H9 (cell line): ENCODE data around the gene PFKL. TPM values are rescaled to one million over a fixed set of nuclear protein-coding genes. Genes with fewer than 3 reads are reported as not detected.

Experiments
- DNase-seq: peaks from one replicate; pipeline ENCODE4 v3.0.0-alpha.2; 2017
- H2AFZ ChIP-seq: one replicate; pipeline ENCODE4 v1.6.1; 2013; ENCODE audit warnings: mild to moderate bottlenecking, low read length, control low read depth, moderate library complexity
- H2AK5ac ChIP-seq: 2 replicates; pipeline ENCODE4 v1.6.1; 2013; ENCODE audit warnings: low read length, control low read depth, mixed read lengths; ENCODE audit not compliant: insufficient read length
- H2BK120ac ChIP-seq: one replicate; pipeline ENCODE4 v1.6.1; 2013; ENCODE audit warnings: low read depth, mild to moderate bottlenecking, low read length, control low read depth, inconsistent platforms; ENCODE audit not compliant: poor library complexity, severe bottlenecking
- H2BK12ac ChIP-seq: 2 replicates; pipeline ENCODE4 v1.6.1; 2013; ENCODE audit warnings: low read length, control low read depth, mixed read lengths, low read depth; ENCODE audit not compliant: insufficient read length
- H2BK15ac ChIP-seq: 2 replicates; pipeline ENCODE4 v1.6.1; 2013; ENCODE audit warnings: low read depth, low read length, control low read depth
- H2BK20ac ChIP-seq: one replicate; pipeline ENCODE4 v1.6.1; 2013; ENCODE audit warnings: low read depth, mild to moderate bottlenecking, low read length, control low read depth, inconsistent platforms; ENCODE audit not compliant: poor library complexity, severe bottlenecking
- H2BK5ac ChIP-seq: 2 replicates; pipeline ENCODE4 v1.6.1; 2013; ENCODE audit warnings: low read length, control low read depth, mixed read lengths; ENCODE audit not compliant: insufficient read length
- H3K14ac ChIP-seq: 2 replicates; pipeline ENCODE4 v1.6.1; 2013; ENCODE audit warnings: low read length, control low read depth; ENCODE audit not compliant: insufficient read depth
- H3K18ac ChIP-seq: 2 replicates; pipeline ENCODE4 v1.6.1; 2013; ENCODE audit warnings: low read depth, mild to moderate bottlenecking, mixed read lengths, low read length, control low read depth; ENCODE audit not compliant: insufficient read length
- H3K23ac ChIP-seq: 2 replicates; pipeline ENCODE4 v1.6.1; 2013; ENCODE audit warnings: low read length, control low read depth, mixed read lengths, low read depth; ENCODE audit not compliant: insufficient read length
- H3K23me2 ChIP-seq: 2 replicates; pipeline ENCODE4 v1.6.1; 2013; ENCODE audit warnings: low read depth, mild to moderate bottlenecking, mixed read lengths, low read length, control low read depth; ENCODE audit not compliant: insufficient read length, poor library complexity, severe bottlenecking
- H3K27ac ChIP-seq: 2 replicates; pipeline ENCODE4 v1.5.1; 2013; ENCODE audit warnings: low read length, control low read depth, mixed read lengths, low read depth; ENCODE audit not compliant: insufficient read length
- H3K27me3 ChIP-seq: 2 replicates; pipeline ENCODE4 v1.6.1; 2013; ENCODE audit warnings: low read length, control low read depth, inconsistent platforms; ENCODE audit not compliant: insufficient read depth
- H3K4ac ChIP-seq: 2 replicates; pipeline ENCODE4 v1.6.1; 2013; ENCODE audit warnings: low read depth, mild to moderate bottlenecking, control low read depth, inconsistent platforms, low read length, moderate library complexity
- H3K4me1 ChIP-seq: 2 replicates; pipeline ENCODE4 v1.6.1; 2013; ENCODE audit warnings: low read length, control low read depth, inconsistent platforms; ENCODE audit not compliant: insufficient read depth
- H3K4me2 ChIP-seq: 2 replicates; pipeline ENCODE4 v1.6.1; 2013; ENCODE audit warnings: low read length, control low read depth, mixed read lengths; ENCODE audit not compliant: insufficient read length, insufficient read depth
- H3K56ac ChIP-seq: 2 replicates; pipeline ENCODE4 v1.6.1; 2013; ENCODE audit warnings: low read depth, mild to moderate bottlenecking, mixed read lengths, low read length, control low read depth; ENCODE audit not compliant: insufficient read length
- H3K79me1 ChIP-seq: 2 replicates; pipeline ENCODE4 v1.6.1; 2013; ENCODE audit warnings: low read depth, mild to moderate bottlenecking, moderate library complexity, low read length, control low read depth, inconsistent platforms; ENCODE audit not compliant: insufficient read depth, poor library complexity, severe bottlenecking
- H3K79me2 ChIP-seq: 2 replicates; pipeline ENCODE4 v1.6.1; 2013; ENCODE audit warnings: low read length, control low read depth, inconsistent platforms; ENCODE audit not compliant: insufficient read depth
- H3K9ac ChIP-seq: 2 replicates; pipeline ENCODE4 v1.6.1; 2013; ENCODE audit warnings: low read length, control low read depth, mixed read lengths; ENCODE audit not compliant: insufficient read length; ENCODE audit errors: extremely low read depth
- H3K9me3 ChIP-seq: one replicate; pipeline ENCODE4 v1.6.1; 2013; ENCODE audit warnings: low read depth, low read length, inconsistent platforms; ENCODE audit not compliant: control insufficient read depth
- H3T11ph ChIP-seq: one replicate; pipeline ENCODE4 v1.6.1; 2013; ENCODE audit warnings: mild to moderate bottlenecking, low read length, control low read depth, inconsistent platforms
- H4K20me1 ChIP-seq: one replicate; pipeline ENCODE4 v1.6.1; 2013; ENCODE audit not compliant: control insufficient read depth, insufficient read length, insufficient read depth
- H4K5ac ChIP-seq: 2 replicates; pipeline ENCODE4 v1.6.1; 2013; ENCODE audit warnings: low read depth, mild to moderate bottlenecking, mixed read lengths, low read length, control low read depth; ENCODE audit not compliant: insufficient read length
- H4K8ac ChIP-seq: replicated peaks from 2 replicates; pipeline ENCODE4 v1.6.1; 2013; ENCODE audit warnings: low read length, control low read depth, mixed read lengths, low read depth; ENCODE audit not compliant: insufficient read length
- H4K91ac ChIP-seq: 2 replicates; pipeline ENCODE4 v1.6.1; 2013; ENCODE audit warnings: low read depth, mild to moderate bottlenecking, moderate library complexity, mixed read lengths, low read length, control low read depth; ENCODE audit not compliant: insufficient read length
- H3K27ac Mint-ChIP-seq, 3 experiments: 2 replicates in 2 of 3; 3 replicates in 1 of 3; pipeline ENCODE4 v1.8.0; 2020 to 2021; ENCODE audit warnings: mixed read lengths in 3 of 3, mild to moderate bottlenecking in 1 of 3, moderate library complexity in 1 of 3
- H3K27me3 Mint-ChIP-seq: 2 replicates; pipeline ENCODE4 v1.8.0; 2021; ENCODE audit warnings: low read depth, mild to moderate bottlenecking, moderate library complexity, mixed read lengths
- H3K36me3 Mint-ChIP-seq, 3 experiments: 2 replicates in 2 of 3; 3 replicates in 1 of 3; pipeline ENCODE4 v1.8.0; 2020 to 2021; ENCODE audit warnings: low read depth in 3 of 3, mixed read lengths in 3 of 3; ENCODE audit not compliant: insufficient read depth in 1 of 3
- H3K4me1 Mint-ChIP-seq, 2 experiments: 2 replicates each; pipeline ENCODE4 v1.8.0; 2020; ENCODE audit warnings: mixed read lengths in 2 of 2
- H3K4me3 Mint-ChIP-seq, 2 experiments: 2 replicates in 1 of 2; 3 replicates in 1 of 2; pipeline ENCODE4 v1.8.0; 2020 to 2021; ENCODE audit warnings: mild to moderate bottlenecking in 2 of 2, mixed read lengths in 2 of 2, moderate library complexity in 1 of 2
- H3K9me3 Mint-ChIP-seq, 2 experiments: 2 replicates in 1 of 2; 3 replicates in 1 of 2; pipeline ENCODE4 v1.8.0; 2020; ENCODE audit warnings: mild to moderate bottlenecking in 2 of 2, mixed read lengths in 2 of 2, moderate library complexity in 1 of 2
- CTCF ChIP-seq: fragments of 200-600 bp; sonication (generic); conservative IDR thresholded peaks from 3 replicates; pipeline ENCODE4 v1.8.0; 2021; ENCODE audit warnings: antibody characterized with exemption, mild to moderate bottlenecking
- WGBS: extraction: QIAGEN DNeasy Blood & Tissue Kit; methylation state at CpG from one replicate; pipeline ENCODE4 v1.1.7; 2013; ENCODE audit warnings: missing lambda C conversion rate, low lambda C conversion rate, mixed read lengths; ENCODE audit not compliant: insufficient read length; ENCODE audit errors: extremely low coverage; 5-methylcytosine and 5-hydroxymethylcytosine counted together
- total RNA-seq: library from RNA; stranded (reverse); gene quantifications from 2 replicates; pipeline ENCODE4 v1.2.1, GENCODE V29; 2021

Gene PFKL
- total RNA-seq, 1 experiment from 2014 or later, result 107 TPM

GRCh38 chr21:44262338-44263056, 37.4 kb upstream of the PFKL start:
- Histone ChIP-seq H3K18ac (no peak overlapping the region), H3K23me2 (no peaks in the 10 kb centered on the region), H3K4me2 (no peak overlapping the region), H4K5ac (no peak overlapping the region), H3K9me3 (no peaks in the 10 kb centered on the region), H2BK15ac (no peak overlapping the region), H2BK12ac (no peak overlapping the region), H3K79me2 (no peaks in the 10 kb centered on the region), H3K27me3 (no peaks in the 10 kb centered on the region), H2BK20ac (no peak overlapping the region), H3K27ac (no peak overlapping the region), H3K4ac (no peak overlapping the region), H3K56ac (no peak overlapping the region), H4K8ac (no peak overlapping the region), H3T11ph (no peak overlapping the region), H3K23ac (no peak overlapping the region), H3K14ac (no peak overlapping the region), H2BK5ac (no peak overlapping the region), H2AK5ac (no peak overlapping the region), H3K9ac (no peak overlapping the region), H2AFZ (no peak overlapping the region), H3K79me1 (no peaks in the 10 kb centered on the region), H4K20me1 (no peaks in the 10 kb centered on the region), H4K91ac (no peak overlapping the region), H2BK120ac (no peak overlapping the region), H3K4me1 (no peaks in the 10 kb centered on the region; the same call in 1 of the 2 replicates)
- Mint-ChIP-seq H3K4me3 (no peak overlapping the region), H3K9me3 (no peaks in the 10 kb centered on the region), H3K36me3 (no peaks in the 10 kb centered on the region; a peak in 1 of 7 replicates), H3K4me1 (peaks cover 5 to 8% of the 10 kb centered on the region in 2 experiments), H3K27me3 (peaks cover 10% of the 10 kb centered on the region), H3K27ac (no peak overlapping the region)
- no peak for TF ChIP-seq CTCF
- no peak for DNase-seq
- WGBS, result no CpG with 5 or more reads among the region's 12 CpGs
